NCI-H2196 treated with DMSO at 0.1 percent for 48 hours (cell line): Measurements from ENCODE around the gene FOXL1.

Experiments used
- DNase-seq: peaks from one replicate; lab custom pipeline; 2025; ENCODE audit not compliant: unreplicated experiment; lab: John Stamatoyannopoulos, UW

The FOXL1 gene

DNA sequence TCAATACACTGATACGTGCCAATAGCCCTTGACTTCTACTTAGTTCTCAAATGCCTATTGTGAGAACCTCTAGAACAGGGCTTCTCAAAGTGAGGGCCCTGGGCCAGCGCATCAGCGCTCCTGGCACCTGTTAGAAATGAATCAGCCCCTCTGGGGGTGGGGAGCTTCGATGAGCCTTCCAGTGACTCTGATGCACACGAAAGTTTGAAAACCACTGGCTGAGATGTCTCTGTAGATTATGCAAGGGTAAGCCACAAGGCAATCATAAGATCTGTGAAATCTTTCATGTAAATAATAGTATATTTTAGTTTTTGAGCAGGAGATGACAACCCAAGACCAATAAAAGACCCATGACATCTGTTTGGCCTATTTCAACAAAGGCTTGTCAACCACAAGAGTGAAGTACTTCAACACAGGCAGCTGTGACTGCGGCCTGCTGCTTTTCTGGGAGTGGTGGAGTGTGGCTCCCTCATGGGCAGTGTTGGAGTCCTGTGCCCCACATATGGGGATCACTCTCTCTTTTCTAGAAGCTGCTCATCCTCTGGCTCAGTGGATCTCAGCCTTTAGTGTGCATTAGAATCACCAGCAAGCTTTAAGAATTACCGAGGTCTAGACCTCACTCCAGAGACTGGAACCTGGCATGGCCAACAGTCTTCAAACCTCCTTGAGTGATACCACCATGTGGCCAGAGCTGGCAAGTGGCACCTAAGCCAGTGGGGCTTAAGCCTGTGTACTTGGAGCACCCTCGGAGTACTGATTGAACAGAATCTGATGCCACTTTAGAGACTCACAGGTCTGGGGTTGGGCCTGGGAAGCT lies 29.1 kb upstream of the FOXL1 start:
- no peak for DNase-seq

DNA sequence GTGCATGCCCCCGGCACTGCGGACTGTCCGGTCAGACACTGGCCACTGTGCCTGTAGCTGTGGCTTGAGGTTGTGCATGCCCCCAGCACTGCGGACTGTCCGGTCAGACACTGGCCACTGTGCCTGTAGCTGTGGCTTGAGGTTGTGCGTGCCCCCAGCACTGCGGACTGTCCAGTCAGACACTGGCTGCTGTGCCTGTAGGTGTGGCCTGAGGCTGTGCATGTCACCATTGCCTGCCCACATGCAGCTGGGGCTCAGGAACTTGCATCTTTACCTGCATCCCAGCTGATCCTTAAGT lies 28.5 kb upstream of the FOXL1 start:
- DNase-seq, result no peak

DNA sequence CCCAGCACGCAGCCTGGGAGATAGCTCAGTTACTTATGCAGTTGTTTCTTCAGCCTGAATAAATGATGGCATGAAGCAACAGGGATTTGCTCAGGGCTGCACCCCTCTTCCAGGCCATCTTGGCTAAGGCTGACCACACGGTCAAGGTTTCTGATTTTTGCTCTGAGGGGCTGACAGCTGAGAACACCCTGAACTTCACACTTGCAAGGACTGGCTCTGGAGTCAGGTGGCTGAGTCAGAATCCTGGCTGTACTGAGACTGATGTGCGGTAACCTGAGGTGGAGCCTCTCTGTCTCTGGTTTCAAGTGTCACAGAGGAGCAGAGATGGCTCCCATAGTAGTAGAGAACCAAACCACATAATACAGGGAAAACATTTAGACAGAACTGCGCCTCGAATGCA lies 28.1 kb upstream of the FOXL1 start:
- no peak for DNase-seq

DNA sequence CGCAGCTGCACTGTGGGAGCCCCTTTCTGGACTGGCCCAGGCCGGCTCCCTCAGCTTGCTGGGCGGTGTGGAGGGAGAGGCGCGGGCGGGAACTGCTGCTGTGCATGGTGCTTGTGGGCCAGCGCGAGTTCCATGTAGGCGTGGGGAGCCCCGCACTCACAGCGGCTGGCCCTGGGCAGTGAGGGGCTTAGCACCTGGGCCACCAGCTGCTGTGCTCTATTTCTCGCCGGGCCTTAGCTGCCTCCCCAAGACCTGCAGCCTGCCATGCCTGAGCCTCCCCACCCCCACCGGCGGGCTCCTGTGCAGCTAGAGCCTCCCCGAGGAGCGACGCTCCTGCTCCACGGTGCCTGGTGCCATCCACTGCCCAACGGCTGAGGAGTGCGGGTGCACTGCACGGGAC lies 25.0 kb upstream of the FOXL1 start:
- no peak for DNase-seq

DNA sequence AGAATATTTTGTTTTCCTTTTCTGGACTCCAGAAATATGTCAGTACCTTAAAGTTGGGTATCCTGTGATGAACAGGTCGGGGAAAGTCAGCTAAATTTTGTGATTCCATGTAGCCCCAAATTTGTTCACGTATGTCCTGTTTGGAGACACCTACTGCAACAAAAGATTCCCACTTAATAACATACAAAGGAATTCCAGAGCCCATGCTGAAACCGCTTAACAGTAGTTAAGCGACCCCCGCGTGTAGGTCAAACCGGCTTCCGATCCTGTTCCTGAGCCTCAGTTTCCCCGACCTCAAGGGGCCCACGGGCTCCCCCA lies 23.8 kb upstream of the FOXL1 start:
- no peak for DNase-seq

DNA sequence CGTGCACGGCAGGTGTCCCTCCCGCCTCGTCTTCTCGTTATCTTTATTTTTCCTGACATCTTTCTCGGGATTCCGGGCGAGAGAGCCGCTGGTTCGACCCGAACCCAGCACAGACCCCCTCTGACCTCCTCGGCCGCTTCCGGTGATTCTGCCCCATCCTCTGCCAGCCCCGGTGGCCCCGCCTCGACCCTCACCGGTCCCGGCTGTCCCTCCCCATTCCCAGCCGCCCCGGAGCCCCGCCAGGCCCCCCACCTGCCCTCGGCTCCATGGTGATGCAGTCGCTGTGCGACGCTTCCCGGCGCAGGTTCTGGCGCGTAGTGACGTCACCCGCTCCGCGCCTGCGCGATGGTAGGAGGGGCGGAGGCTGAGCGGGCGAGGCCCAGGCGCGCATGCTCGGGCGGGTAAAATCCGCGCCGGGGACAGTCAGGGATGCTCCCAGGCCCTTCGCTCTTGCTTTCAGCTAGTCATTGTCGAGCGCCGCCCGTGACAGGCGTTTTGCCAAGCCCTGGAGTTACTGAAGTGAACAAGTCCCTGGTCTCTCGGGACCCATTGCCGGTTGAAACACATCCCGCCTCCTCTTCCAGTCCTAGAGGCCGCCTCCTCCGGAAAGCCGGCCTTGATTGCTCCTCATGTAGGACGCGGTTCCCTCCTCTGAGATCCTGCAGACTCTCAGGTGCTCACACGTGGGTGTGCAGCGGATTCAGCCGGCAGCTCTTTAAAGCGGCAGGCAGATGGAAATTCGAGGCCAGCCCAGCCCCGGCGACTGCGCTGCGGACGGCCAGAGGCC lies 23.2 kb upstream of the FOXL1 start, which contains the start of gene MTHFSD:
Gene MTHFSD (minus strand): TSS at position 319 of the 787 bp plus-strand sequence. CDS start 51 bp downstream, at position 268.
- DNase-seq, result peak; percentile 40

DNA sequence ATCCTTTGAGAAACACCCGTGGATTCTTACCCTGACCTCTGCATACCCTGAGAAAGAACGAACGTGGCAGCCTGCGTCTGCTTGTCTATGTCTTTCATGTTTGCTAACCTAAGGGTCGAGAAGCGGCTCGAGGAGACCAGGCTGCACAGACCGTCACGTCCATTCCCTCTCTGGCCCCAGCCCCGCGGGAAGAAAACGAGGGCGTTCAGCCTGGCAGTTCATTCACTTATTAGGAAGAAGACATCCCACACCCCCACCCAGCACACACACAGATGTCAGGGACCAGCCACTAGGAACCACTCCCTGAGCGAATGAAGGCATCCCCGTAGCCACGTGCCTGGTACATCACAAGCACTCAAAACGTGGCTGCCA lies 22.7 kb upstream of the FOXL1 start:
- DNase-seq, result no peak

DNA sequence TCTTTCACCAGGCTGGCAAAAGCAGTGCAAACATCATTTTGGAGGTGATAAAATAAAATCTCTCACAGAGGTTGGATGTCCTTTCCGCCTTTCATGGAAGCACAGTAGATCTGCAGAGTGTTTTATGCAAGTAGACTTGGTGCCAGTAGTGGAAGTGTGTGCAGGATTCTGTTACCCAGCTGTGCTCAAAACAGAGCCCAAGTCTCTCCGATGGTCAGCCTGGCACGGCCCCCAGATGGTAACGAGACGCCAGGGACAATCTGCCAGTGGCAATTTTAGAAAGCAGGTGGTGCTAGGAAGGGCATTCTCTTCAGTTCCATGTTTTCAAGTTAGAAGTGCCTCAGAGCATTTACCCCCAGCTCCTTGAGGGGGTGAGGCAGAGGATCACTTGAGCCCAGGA lies 21.8 kb upstream of the FOXL1 start:
- DNase-seq, result no peak

DNA sequence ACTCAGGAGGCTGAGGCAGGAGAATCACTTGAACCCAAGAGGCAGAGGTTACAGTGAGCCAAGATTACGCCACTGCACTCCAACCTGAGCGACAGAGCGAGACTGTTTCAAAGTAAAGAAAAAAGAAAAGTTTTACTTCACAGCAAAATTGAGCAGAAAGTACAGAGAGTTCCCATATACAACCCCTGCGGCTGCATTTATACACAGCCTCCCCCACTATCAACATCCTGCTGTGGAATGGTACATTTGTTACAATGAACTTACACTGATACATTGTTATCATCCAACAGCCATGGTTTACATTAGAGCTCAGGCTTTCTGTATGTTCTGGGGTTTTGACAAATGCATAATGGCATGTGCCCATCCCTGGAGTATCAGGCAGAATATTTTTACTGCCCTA lies 20.8 kb upstream of the FOXL1 start:
- no peak for DNase-seq

DNA sequence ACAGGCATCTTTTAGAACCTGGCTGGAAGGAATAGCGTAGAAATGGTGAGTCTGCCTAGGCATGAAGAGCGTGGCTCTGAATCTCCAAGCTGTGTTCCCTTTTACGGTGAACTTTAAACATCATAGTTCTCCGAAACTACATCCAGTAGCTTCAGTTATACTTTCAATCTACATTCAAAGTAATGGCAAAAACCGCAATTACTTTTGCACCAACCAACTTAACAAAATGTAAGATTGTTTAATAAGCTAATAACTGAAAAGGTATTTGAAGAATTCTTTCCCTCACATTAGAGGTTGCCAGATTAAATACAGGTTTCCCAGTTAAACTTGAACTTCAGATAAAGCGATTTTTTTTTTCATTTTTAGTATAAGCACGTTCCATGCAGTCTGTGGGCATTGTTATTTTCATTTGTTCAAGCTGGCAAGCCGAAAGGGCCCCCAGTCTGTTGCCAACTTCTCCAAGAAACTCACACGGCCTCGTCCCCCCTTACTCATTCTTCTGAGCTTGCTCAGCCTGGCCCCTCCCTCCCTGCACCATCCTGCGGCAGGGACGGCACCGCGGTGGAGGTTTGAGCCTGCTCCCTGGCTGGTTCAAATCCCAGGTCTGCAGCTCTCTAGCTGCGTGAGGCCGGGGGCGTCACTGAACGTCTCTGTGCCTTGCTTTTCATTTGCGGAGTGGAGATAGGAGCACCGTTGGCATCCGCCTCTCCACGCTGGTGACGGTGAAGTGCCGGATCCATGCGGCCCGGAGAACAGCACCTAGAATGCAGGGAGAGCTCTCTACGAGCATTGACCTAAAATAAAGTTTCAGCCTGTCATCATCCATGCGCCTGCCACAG lies 19.8 kb upstream of the FOXL1 start:
- no peak for DNase-seq

DNA sequence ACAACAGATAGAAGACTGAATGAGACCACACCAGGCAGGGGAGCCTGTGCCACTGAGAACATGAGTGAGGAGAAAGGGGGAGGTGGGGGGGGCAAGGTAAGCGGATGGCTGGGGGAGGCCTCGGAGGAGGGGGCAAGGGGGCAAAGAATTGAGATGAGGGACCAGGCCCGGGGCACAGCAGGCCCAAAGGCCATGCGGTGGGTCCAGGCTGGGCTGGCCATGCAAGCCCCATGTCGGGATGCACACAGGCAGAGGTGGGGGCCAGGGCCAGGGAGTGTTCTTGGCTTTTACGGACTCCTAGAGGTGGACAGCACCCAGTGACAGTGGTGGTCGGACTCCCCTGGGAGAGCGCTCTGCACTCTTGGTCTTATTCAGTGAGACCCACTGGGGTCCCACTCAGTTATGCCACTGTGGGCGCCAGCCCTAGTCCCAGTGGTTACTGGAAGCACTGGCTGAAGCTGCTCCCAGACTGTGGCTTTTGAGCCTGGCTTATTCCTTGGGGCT lies 18.5 kb upstream of the FOXL1 start:
- no peak for DNase-seq

DNA sequence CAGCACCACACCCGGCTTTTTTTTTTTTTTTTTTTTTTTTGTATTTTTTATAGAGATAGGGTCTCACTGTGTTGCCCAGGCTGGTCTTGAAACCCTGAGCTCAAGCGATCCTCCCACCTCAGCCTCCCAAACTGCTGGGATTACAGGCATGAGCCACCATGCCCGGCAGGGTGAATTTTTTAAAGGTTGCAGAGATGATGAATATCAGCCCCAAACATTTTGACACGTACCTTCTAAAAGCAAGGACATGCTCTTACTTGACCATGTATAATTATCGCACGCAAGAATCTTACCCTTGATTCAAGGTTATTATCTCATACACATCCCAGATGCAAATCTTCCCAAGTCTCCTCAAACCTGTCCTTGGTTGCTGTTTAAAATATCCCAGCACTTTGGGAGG lies 16.0 kb upstream of the FOXL1 start:
- DNase-seq, result no peak

DNA sequence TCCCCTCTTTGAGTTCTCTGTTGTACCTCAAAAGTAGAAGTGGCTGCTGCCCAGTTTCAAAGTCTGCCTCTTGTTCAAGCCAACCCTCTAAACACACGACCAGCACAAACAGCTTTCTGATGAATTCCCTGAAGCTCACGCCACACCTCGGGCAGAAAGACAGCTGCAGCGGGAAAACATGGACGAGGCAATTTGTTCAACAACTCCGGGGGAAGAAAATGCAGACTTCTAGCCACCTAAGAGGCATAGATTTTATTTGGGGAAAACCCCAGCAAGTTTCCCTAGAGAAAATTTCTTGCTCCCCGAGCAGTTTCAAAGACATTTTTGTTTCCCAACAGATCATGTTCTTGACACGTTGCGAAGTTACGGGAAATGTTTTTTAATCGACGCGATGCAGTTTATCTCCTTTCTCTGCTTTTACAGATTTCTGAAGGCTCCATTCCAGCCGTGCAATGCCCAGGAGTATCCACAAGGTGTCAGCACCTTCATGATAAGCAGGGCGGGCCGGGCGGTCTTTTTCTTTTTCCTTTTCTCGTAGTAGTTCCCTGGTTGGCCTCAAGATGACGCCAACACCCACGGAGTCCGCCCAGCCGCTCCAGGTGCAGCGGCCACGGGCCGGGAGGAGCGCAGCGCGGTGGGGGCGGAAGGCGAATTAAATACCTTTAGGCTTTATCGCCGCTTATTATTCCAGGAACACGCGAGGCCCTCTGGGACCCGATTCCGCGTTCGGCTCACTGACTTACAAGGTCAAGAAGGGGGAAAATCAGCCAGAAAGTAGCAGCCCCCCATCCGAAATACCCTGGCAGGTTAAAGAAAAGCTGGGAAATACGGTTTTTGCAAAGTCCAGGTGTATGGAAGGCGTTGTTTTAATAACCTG lies 14.6 kb upstream of the FOXL1 start:
- DNase-seq, result peak; percentile 40

DNA sequence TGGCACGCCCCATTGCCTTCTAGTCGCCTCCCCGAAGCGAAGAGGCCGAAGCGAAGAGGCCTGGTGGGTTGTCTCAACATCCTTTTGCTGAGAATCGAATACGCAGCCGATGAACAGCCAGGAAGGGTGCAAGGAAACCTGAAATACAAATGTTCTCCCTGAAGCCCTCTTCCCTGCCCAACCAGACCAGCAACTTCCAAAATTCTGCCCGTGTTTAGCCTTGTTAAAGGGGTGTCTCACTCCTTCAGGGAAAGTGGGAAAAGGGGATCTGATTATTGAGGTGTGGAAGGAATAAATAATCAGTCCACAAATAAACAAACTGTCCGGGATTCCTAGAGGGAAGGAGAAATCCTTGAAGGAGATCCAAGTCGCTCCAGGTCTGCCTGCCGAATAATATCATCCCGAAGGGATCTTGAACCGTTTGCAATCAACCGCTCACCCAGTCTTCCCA lies 13.1 kb upstream of the FOXL1 start:
- no peak for DNase-seq

DNA sequence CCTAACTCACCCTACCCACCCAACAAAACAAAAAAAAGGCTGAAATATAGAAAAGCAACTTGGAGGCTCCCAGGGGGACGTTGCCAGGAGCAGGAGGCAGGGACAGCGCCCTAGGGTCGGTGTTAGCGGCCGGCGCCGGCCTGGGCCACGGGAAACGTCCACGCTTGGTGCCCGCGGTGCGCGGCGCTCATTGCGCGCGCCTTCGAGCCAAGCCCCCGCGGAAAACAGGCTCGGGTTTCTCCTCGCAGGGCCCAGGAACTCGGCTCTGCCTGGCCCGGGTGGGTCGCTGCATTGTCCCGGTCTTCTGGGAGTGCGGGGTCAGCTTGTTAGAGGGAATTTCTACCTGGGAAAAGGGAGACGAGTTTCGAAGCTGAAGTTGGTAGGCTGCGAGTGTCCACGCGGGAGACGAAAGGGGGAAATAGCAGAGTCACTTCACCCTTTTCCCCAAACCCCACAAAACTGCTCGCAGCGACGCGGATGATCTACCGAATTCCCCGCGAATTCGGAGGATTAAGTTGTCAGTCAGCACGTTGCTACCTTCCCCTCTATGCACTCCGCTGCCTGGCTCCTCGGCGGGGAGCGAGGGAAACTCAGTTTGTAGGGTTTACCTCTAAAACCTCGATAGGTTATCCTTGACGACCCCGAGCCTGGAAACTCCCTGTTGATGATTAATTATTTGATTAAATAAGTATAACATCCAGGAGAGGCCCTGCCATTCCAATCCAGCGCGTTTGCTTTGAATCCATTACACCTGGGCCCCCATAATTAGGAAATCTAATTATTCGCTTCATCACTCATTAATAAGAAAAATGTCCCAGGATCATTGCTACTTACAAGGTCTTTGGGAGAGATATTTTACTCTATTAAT lies 12.5 kb upstream of the FOXL1 start:
- no peak for DNase-seq

DNA sequence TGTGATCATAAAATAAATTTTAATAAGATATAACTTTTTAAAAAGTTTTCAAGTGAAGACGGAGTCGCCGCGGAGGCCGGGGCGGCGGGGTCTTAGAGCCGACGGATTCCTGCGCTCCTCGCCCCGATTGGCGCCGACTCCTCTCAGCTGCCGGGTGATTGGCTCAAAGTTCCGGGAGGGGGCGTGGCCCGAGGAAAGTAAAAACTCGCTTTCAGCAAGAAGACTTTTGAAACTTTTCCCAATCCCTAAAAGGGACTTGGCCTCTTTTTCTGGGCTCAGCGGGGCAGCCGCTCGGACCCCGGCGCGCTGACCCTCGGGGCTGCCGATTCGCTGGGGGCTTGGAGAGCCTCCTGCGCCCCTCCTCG lies 11.8 kb upstream of the FOXL1 start, which contains the start of gene FOXC2:
Gene FOXC2 (plus strand): TSS at position 229 of the 365 bp plus-strand sequence. CDS start 507 bp downstream, outside the sequence.
- no peak for DNase-seq

DNA sequence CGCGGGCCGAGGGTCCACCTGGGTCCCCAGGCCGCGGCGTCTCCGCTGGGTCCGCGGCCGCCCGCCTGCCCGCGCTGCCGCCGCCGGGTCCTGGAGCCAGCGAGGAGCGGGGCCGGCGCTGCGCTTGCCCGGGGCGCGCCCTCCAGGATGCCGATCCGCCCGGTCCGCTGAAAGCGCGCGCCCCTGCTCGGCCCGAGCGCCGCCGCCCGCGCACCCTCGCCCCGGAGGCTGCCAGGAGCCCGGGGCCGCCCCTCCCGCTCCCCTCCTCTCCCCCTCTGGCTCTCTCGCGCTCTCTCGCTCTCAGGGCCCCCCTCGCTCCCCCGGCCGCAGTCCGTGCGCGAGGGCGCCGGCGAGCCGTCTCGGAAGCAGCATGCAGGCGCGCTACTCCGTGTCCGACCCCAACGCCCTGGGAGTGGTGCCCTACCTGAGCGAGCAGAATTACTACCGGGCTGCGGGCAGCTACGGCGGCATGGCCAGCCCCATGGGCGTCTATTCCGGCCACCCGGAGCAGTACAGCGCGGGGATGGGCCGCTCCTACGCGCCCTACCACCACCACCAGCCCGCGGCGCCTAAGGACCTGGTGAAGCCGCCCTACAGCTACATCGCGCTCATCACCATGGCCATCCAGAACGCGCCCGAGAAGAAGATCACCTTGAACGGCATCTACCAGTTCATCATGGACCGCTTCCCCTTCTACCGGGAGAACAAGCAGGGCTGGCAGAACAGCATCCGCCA lies 11.2 kb upstream of the FOXL1 start:
- no peak for DNase-seq

DNA sequence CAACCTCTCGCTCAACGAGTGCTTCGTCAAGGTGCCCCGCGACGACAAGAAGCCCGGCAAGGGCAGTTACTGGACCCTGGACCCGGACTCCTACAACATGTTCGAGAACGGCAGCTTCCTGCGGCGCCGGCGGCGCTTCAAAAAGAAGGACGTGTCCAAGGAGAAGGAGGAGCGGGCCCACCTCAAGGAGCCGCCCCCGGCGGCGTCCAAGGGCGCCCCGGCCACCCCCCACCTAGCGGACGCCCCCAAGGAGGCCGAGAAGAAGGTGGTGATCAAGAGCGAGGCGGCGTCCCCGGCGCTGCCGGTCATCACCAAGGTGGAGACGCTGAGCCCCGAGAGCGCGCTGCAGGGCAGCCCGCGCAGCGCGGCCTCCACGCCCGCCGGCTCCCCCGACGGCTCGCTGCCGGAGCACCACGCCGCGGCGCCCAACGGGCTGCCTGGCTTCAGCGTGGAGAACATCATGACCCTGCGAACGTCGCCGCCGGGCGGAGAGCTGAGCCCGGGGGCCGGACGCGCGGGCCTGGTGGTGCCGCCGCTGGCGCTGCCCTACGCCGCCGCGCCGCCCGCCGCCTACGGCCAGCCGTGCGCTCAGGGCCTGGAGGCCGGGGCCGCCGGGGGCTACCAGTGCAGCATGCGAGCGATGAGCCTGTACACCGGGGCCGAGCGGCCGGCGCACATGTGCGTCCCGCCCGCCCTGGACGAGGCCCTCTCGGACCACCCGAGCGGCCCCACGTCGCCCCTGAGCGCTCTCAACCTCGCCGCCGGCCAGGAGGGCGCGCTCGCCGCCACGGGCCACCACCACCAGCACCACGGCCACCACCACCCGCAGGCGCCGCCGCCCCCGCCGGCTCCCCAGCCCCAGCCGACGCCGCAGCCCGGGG lies 10.4 kb upstream of the FOXL1 start:
- no peak for DNase-seq
